SU-DHL-6 (cell line): ENCODE measurements around the gene SETDB1.
A peak's percentile ranks its signal among the peaks of the same experiment; 100 is the strongest.

ENCODE experiments used
- H2AFZ ChIP-seq: fragments of 200-600 bp; sonication (generic); 2 replicates; pipeline ENCODE4 v1.6.1; 2014; ENCODE audit warnings: low read depth, mild to moderate bottlenecking, moderate library complexity, mixed read lengths, antibody characterized with exemption, low read length; ENCODE audit not compliant: severe bottlenecking
- H3F3A ChIP-seq: fragments of 200-600 bp; shearing (Covaris generic); 2 replicates; pipeline ENCODE4 v1.6.0; 2016; ENCODE audit warnings: antibody characterized with exemption, mild to moderate bottlenecking; ENCODE audit not compliant: insufficient read depth
- H3K27ac ChIP-seq: fragments of 200-600 bp; sonication (generic); 2 replicates; pipeline ENCODE4 v1.5.1; 2016; ENCODE audit warnings: low read depth, mild to moderate bottlenecking, low read length, moderate library complexity, mixed read lengths
- H3K27me3 ChIP-seq: fragments of 200-600 bp; sonication (generic), shearing (Covaris generic); 2 replicates; pipeline ENCODE4 v1.6.0; 2014; ENCODE audit warnings: mild to moderate bottlenecking, low read length
- H3K36me3 ChIP-seq: fragments of 200-600 bp; sonication (generic); 2 replicates; pipeline ENCODE4 v1.6.1; 2014; ENCODE audit warnings: mild to moderate bottlenecking, low read length, mixed read lengths
- H3K4me2 ChIP-seq: fragments of 300-600, 200-600 bp; shearing (Covaris generic), sonication (generic); 2 replicates; pipeline ENCODE4 v1.6.0; 2014; ENCODE audit warnings: low read length, low read depth, mild to moderate bottlenecking; ENCODE audit not compliant: poor library complexity, severe bottlenecking
- H3K4me3 ChIP-seq: fragments of 200-600 bp; sonication (generic); 2 replicates; pipeline ENCODE4 v1.5.1; 2014; ENCODE audit warnings: antibody characterized with exemption, low read length, mild to moderate bottlenecking, mixed read lengths; ENCODE audit not compliant: insufficient read depth, poor library complexity, severe bottlenecking
- H3K79me2 ChIP-seq: fragments of 200-600 bp; sonication (generic); 2 replicates; pipeline ENCODE4 v1.6.1; 2014; ENCODE audit warnings: mild to moderate bottlenecking, low read length, moderate library complexity; ENCODE audit not compliant: insufficient read depth
- H3K9ac ChIP-seq: fragments of 200-600 bp; sonication (generic); 2 replicates; pipeline ENCODE4 v1.7.0; 2014; ENCODE audit warnings: mild to moderate bottlenecking, low read length
- H3K9me2 ChIP-seq: fragments of 200-600 bp; sonication (generic); replicated peaks from 2 replicates; pipeline ENCODE4 v1.6.1; 2014; ENCODE audit warnings: low read length; ENCODE audit not compliant: insufficient read depth
- H3K9me3 ChIP-seq: fragments of 200-600 bp; sonication (generic); 2 replicates; pipeline ENCODE4 v1.6.1; 2014; ENCODE audit warnings: low read length, mixed read lengths; ENCODE audit not compliant: insufficient read depth
- H4K20me1 ChIP-seq: fragments of 200-600 bp; sonication (generic); 2 replicates; pipeline ENCODE4 v1.6.1; 2014; ENCODE audit warnings: low read depth, mild to moderate bottlenecking, antibody characterized with exemption, low read length, moderate library complexity, mixed read lengths
- CTCF ChIP-seq: fragments of 200-600 bp; sonication (generic); IDR thresholded peaks from one replicate; pipeline ENCODE4 v1.5.1; 2017; ENCODE audit warnings: antibody characterized with exemption, mild to moderate bottlenecking, low read length, moderate library complexity; ENCODE audit not compliant: insufficient read depth, poor library complexity, severe bottlenecking
- EZH2phosphoT487 ChIP-seq: fragments of 200-600 bp; sonication (generic), shearing (Covaris generic); conservative IDR thresholded peaks from 2 replicates; pipeline ENCODE4 v1.6.1; 2018; ENCODE audit warnings: mild to moderate bottlenecking, antibody characterized with exemption, low read length, moderate library complexity, mixed read lengths

Gene SETDB1

GRCh38 chr1:150922519-150922975, 3.6 kb upstream of the SETDB1 start:
- Histone ChIP-seq H3K9me3 (no peaks in the 10 kb centered on the region), H3K36me3 (0 out of 2 replicates have a peak, but pooled peaks cover under 1% of the 10 kb centered on the region), H2AFZ (peak overlapping the region; percentile 79), H4K20me1 (no peaks in the 10 kb centered on the region), H3K79me2 (peaks cover 13% of the 10 kb centered on the region), H3K9ac (peak overlapping the region; percentile 1; the same call in 1 of the 2 replicates), H3F3A (peaks cover 10% of the 10 kb centered on the region), H3K27ac (no peak overlapping the region), H3K9me2 (no peaks in the 10 kb centered on the region), H3K4me3 (no peak overlapping the region), H3K4me2 (peak overlapping the region; percentile 18), H3K27me3 (no peaks in the 10 kb centered on the region)
- TF ChIP-seq CTCF (peak; percentile 71), EZH2phosphoT487 (no peak)

GRCh38 chr1:150925080-150925479, 1.1 kb upstream of the SETDB1 start:
- no peaks in the 10 kb centered on the region for H3K27me3 ChIP-seq
- H3K36me3 ChIP-seq: peaks cover 18% of the 10 kb centered on the region
- peaks cover 10% of the 10 kb centered on the region for H3F3A ChIP-seq
- no peak overlapping the region for H3K4me3 ChIP-seq
- H3K27ac ChIP-seq: no peak overlapping the region
- TF ChIP-seq CTCF: no peak
- no peak for TF ChIP-seq EZH2phosphoT487
- H2AFZ ChIP-seq: no peak overlapping the region
- H3K9me3 ChIP-seq: no peaks in the 10 kb centered on the region
- no peaks in the 10 kb centered on the region for H3K9me2 ChIP-seq
- H3K4me2 ChIP-seq: no peak overlapping the region
- no peak overlapping the region for H3K9ac ChIP-seq
- H3K79me2 ChIP-seq: peaks cover 22% of the 10 kb centered on the region
- H4K20me1 ChIP-seq: no peaks in the 10 kb centered on the region

- peak overlapping the region; percentile 72 for H3K4me2 ChIP-seq
- H3K4me3 ChIP-seq: no peak overlapping the region
- no peaks in the 10 kb centered on the region for H3K9me2 ChIP-seq
- no peaks in the 10 kb centered on the region for H3K27me3 ChIP-seq
- H3K79me2 ChIP-seq: peaks cover 25% of the 10 kb centered on the region
- H2AFZ ChIP-seq: no peak overlapping the region
- H3K9me3 ChIP-seq: no peaks in the 10 kb centered on the region
- H3K27ac ChIP-seq: no peak overlapping the region
- H4K20me1 ChIP-seq: no peaks in the 10 kb centered on the region
- H3F3A ChIP-seq: peaks cover 15% of the 10 kb centered on the region
- no peak overlapping the region for H3K9ac ChIP-seq
- peaks cover 38% of the 10 kb centered on the region for H3K36me3 ChIP-seq
- TF ChIP-seq EZH2phosphoT487 (no peak), CTCF (no peak)
Measured at GRCh38 chr1:150927624-150928023, 1.5 kb downstream of the SETDB1 start.
